GM12878 (cell line): Measurements from ENCODE around the gene VPS8. TPM values are rescaled to one million over a fixed set of nuclear protein-coding genes. Genes with fewer than 3 reads are reported as not detected.

ENCODE experiments used
- ATAC-seq: fragments of 200-7000 bp; cut with Tn5 transposase; 3 replicates; pipeline ENCODE4 v1.9.1; 2020; ENCODE audit warnings: mild to moderate bottlenecking, moderate library complexity
- BruUV-seq: library from RNA; stranded (reverse); fragments of 400-500 nt; replicated peaks from 2 replicates; lab custom pipeline; 2021; lab: Mats Ljungman, UMichigan
- CTCF ChIA-PET: fragments of 300-600 bp; sonication (Branson Sonifier 250); formaldehyde crosslinking; extraction: SDS; loops from one replicate; lab custom pipeline; 2021; ENCODE audit warnings: inconsistent platforms; lab: Yijun Ruan, JAX
- POLR2A ChIA-PET: fragments of 350-600 bp; formaldehyde crosslinking; extraction: SDS; loops from one replicate; lab custom pipeline; 2021; ENCODE audit warnings: inconsistent platforms; lab: Charles Lee
- RAD21 ChIA-PET: fragments of 300-600 bp; sonication (Branson Sonifier 250); formaldehyde crosslinking; loops from one replicate; lab custom pipeline; 2023; ENCODE audit warnings: antibody characterized with exemption; ENCODE audit not compliant: unreplicated experiment; lab: Charles Lee
- SMC1A ChIA-PET: fragments of 300-600 bp; sonication (Branson Sonifier 250); formaldehyde crosslinking; loops from one replicate; lab custom pipeline; 2023; ENCODE audit not compliant: unreplicated experiment, uncharacterized antibody; lab: Charles Lee
- DNase-seq: peaks from one replicate; pipeline ENCODE4 v3.0.0-alpha.2; 2011; ENCODE audit warnings: low read depth, low spot score
- FAIRE-seq: peaks from 3 replicates; lab custom pipeline; 2011; peaks lifted over from hg19 to GRCh38; lab: Jason Lieb, UNC
- H2AFZ ChIP-seq: 2 replicates; pipeline ENCODE4 v1.6.0; 2011; ENCODE audit warnings: low read depth, low read length, control low read depth; ENCODE audit not compliant: control insufficient read depth
- H3K27ac ChIP-seq: 2 replicates; pipeline ENCODE4 v1.5.1; 2011; ENCODE audit warnings: control low read depth; ENCODE audit not compliant: control insufficient read depth, insufficient read depth
- H3K27me3 ChIP-seq, 2 experiments: replicated peaks in 1 of 2; 2 replicates each; pipeline versions ENCODE4 v1.6.0 to v1.6.1; 2011; ENCODE audit warnings: low read length in 1 of 2; ENCODE audit not compliant: control insufficient read depth in 2 of 2, insufficient read depth in 2 of 2
- H3K36me3 ChIP-seq, 2 experiments: 2 replicates each; pipeline ENCODE4 v1.5.1; 2011; ENCODE audit warnings: low read length in 1 of 2; ENCODE audit not compliant: control insufficient read depth in 2 of 2, insufficient read depth in 2 of 2
- H3K4me1 ChIP-seq: 2 replicates; pipeline ENCODE4 v1.6.1; 2011; ENCODE audit warnings: mild to moderate bottlenecking, low read length, moderate library complexity, mixed read lengths; ENCODE audit not compliant: control insufficient read depth, insufficient read depth
- H3K4me2 ChIP-seq: 2 replicates; pipeline ENCODE4 v1.6.0; 2011; ENCODE audit warnings: control low read depth; ENCODE audit not compliant: control insufficient read depth, insufficient read depth
- H3K4me3 ChIP-seq: fragments of 200-600 bp; sonication (generic); 2 replicates; pipeline ENCODE4 v1.5.1; 2016
- H3K79me2 ChIP-seq: 2 replicates; pipeline ENCODE4 v1.6.0; 2011; ENCODE audit warnings: low read length; ENCODE audit not compliant: control insufficient read depth, insufficient read depth
- H3K9ac ChIP-seq: 2 replicates; pipeline ENCODE4 v1.8.0; 2011; ENCODE audit warnings: low read length, control low read depth, mixed read lengths; ENCODE audit not compliant: control insufficient read depth, insufficient read depth
- H3K9me3 ChIP-seq: replicated peaks from 3 replicates; pipeline ENCODE4 v1.5.1; 2011; ENCODE audit warnings: mild to moderate bottlenecking, low read length; ENCODE audit not compliant: control insufficient read depth, insufficient read depth
- H4K20me1 ChIP-seq: 2 replicates; pipeline ENCODE4 v1.6.0; 2011; ENCODE audit not compliant: control insufficient read depth, insufficient read depth
- CBX5 ChIP-seq: sonication (generic); IDR thresholded peaks from 2 replicates; pipeline ENCODE4 v1.6.1; 2016; ENCODE audit warnings: low read depth, moderate library complexity, mild to moderate bottlenecking, inconsistent platforms
- CHD4 ChIP-seq: fragments of 200-600 bp; sonication (generic); IDR thresholded peaks from 2 replicates; pipeline ENCODE4 v1.6.1; 2016; ENCODE audit warnings: mild to moderate bottlenecking
- CUX1 ChIP-seq: IDR thresholded peaks from 2 replicates; pipeline ENCODE4 v1.6.1; 2012; ENCODE audit warnings: improper control_type of control experiment, low read depth, low read length; ENCODE audit not compliant: insufficient replicate concordance
- GABPA ChIP-seq: IDR thresholded peaks from 2 replicates; pipeline ENCODE4 v1.6.1; 2014; ENCODE audit warnings: antibody characterized with exemption, low read depth, mild to moderate bottlenecking, inconsistent platforms
- IRF4 ChIP-seq: IDR thresholded peaks from 2 replicates; pipeline ENCODE4 v1.6.1; 2011; ENCODE audit warnings: low read depth, low read length
- MTA3 ChIP-seq: IDR thresholded peaks from 2 replicates; pipeline ENCODE4 v1.6.1; 2012; ENCODE audit warnings: low read length, inconsistent platforms, borderline replicate concordance
- NFIC ChIP-seq: IDR thresholded peaks from 2 replicates; pipeline ENCODE4 v1.6.1; 2012; ENCODE audit warnings: low read depth, mild to moderate bottlenecking, inconsistent platforms, low read length, moderate library complexity
- NR2C2 ChIP-seq: IDR thresholded peaks from 2 replicates; pipeline ENCODE4 v1.6.1; 2011; ENCODE audit warnings: borderline replicate concordance, low read depth; ENCODE audit not compliant: control insufficient read depth, insufficient read length
- POLR2AphosphoS2 ChIP-seq: IDR thresholded peaks from 2 replicates; pipeline ENCODE4 v1.6.1; 2011; ENCODE audit warnings: low read depth, mild to moderate bottlenecking, low read length, improper control_type of control experiment, moderate library complexity
- STAT1 ChIP-seq: fragments of 450-650 bp; conservative IDR thresholded peaks from 2 replicates; pipeline ENCODE4 v1.6.1; 2014; ENCODE audit warnings: antibody characterized with exemption, mild to moderate bottlenecking
- TCF3 ChIP-seq: IDR thresholded peaks from 2 replicates; pipeline ENCODE4 v1.6.1; 2012; ENCODE audit warnings: low read depth, mild to moderate bottlenecking, low read length, borderline replicate concordance; ENCODE audit not compliant: insufficient read depth
- ZNF207 ChIP-seq: fragments of 450-650 bp; IDR thresholded peaks from 2 replicates; pipeline ENCODE4 v1.6.1; 2014; ENCODE audit warnings: antibody characterized with exemption, mild to moderate bottlenecking, borderline replicate concordance
- ZNF217 ChIP-seq: fragments of 450-650 bp; IDR thresholded peaks from 2 replicates; pipeline ENCODE4 v1.6.1; 2017; ENCODE audit warnings: antibody characterized with exemption, mild to moderate bottlenecking
- WGBS: methylation state at CpG from one replicate; pipeline ENCODE4 v1.1.6; 2016; ENCODE audit warnings: low lambda C conversion rate; ENCODE audit not compliant: insufficient replicate concordance, insufficient coverage; ENCODE audit errors: missing lambda C conversion rate; 5-methylcytosine and 5-hydroxymethylcytosine counted together
- in situ Hi-C: fragments of 300-500 bp; cut with MboI; formaldehyde crosslinking; loops from 9 replicates; pipeline ENCODE4 v1.14.3; 2018; ENCODE audit warnings: mixed read lengths
- intact Hi-C: fragments of 100-400 bp; cut with micrococcal nuclease; formaldehyde crosslinking; loops from one replicate; pipeline ENCODE4 v1.14.2; 2022; ENCODE audit not compliant: unreplicated experiment
- polyA plus RNA-seq, 11 experiments: library from polyadenylated mRNA; depleted of rRNA in 4 of 11; unstranded in 6 of 11; stranded (reverse) in 5 of 11; fragments of >200 nt; fragmentation: Nextera tagmentation in 4 of 11; fragmentation: Illumina TruSeq in 1 of 11; extraction: Ambion mirVana in 4 of 11; extraction: Trizol in 1 of 11; gene quantifications; 1 replicate in 1 of 11; 2 replicates in 10 of 11; pipeline versions ENCODE4 v1.2.1 to v1.2.3, GENCODE V29; 2011 to 2016; ENCODE audit warnings: inconsistent platforms in 2 of 11, missing spikeins in 2 of 11, low read depth in 1 of 11
- total RNA-seq, 4 experiments: library from RNA; depleted of rRNA in 3 of 4; stranded (reverse); fragments of >200 nt in 3 of 4; fragmentation: Illumina TruSeq in 1 of 4; extraction: Trizol in 1 of 4; gene quantifications; 2 replicates each; pipeline versions ENCODE4 v1.2.1 to v1.2.3, GENCODE V29; 2013 to 2021

Gene VPS8
- total and polyA plus RNA-seq, 10 of the 15 experiments (the other 5 are each of a cell fraction or from before 2014, with no cell fraction given): 8.9 to 34.7 (median 20.9) TPM

- TF ChIP-seq IRF4 (no peak), STAT1 (no peak)
- TF ChIP-seq, all 136 proteins: peak for 0
Measured at GRCh38 chr3:185021256-185021655, 209.3 kb downstream of the VPS8 start (continued).

GRCh38 chr3:185024406-185024805 is 212.4 kb downstream of the VPS8 start:
- RAD21 ChIA-PET: no interaction called here
- Histone ChIP-seq H3K4me1 (no peaks in the 10 kb centered on the region), H3K9ac (no peak overlapping the region), H3K4me2 (no peak overlapping the region), H2AFZ (no peak overlapping the region), H4K20me1 (no peaks in the 10 kb centered on the region), H3K79me2 (no peaks in the 10 kb centered on the region), H3K36me3 (no peaks in the 10 kb centered on the region), H3K9me3 (no peaks in the 10 kb centered on the region), H3K4me3 (no peak overlapping the region), H3K27me3 (no peaks in the 10 kb centered on the region), H3K27ac (no peak overlapping the region)
- no peak for ATAC-seq
- 97% methylated on average over 3 of the region's 3 CpGs for WGBS
- FAIRE-seq: no peak
- intact Hi-C loops: no loop called here
- no peak for DNase-seq
- CTCF ChIA-PET: no interaction called here
- POLR2A ChIA-PET: no interaction called here
- TF ChIP-seq CUX1 (no peak), NFIC (no peak), NR2C2 (no peak), CBX5 (no peak), CHD4 (no peak), MTA3 (no peak), ZNF217 (no peak), ZNF207 (no peak), POLR2AphosphoS2 (no peak), TCF3 (no peak), GABPA (no peak)
- no TSS peak for BruUV-seq
- in situ Hi-C loops: no loop called here
- SMC1A ChIA-PET: interaction anchor here (0.7 to 1.2 kb wide), 2 partner anchors 8 to 28 kb away, joined by 3 to 4 read pairs; no protein-coding TSS in a partner anchor
